Measurements from ENCODE around the gene CALHM6. TPM values are rescaled to one million over a fixed set of nuclear protein-coding genes. Genes with fewer than 3 reads are reported as not detected.

The CALHM6 gene
- total and polyA plus RNA-seq, 10 of the 15 experiments (the other 5 are each of a cell fraction or from before 2014, with no cell fraction given), result 0.15 to 3.4 (median 1.3) TPM

DNA sequence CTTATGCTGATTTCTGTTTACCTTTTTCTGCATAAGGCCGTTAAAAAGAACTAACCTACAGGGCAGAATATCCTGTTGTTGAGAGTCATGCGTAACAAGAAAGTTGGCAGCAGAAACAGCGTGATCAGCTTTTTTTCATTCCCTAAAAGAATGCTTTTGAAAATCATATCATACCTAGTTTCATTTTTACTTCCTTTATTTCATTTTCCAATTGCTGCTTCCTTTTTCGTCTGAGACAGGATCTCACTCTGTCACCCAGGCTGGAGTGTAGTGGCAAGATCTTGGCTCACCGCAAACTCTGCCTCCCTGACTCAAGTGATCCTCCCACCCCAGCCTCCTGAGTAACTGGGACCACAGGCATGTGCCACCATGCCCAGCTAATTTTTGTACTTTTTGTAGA is 4.1 kb downstream of the CALHM6 start:
- intact Hi-C loops (cut with micrococcal nuclease; ENCODE audit: unreplicated experiment), result no loop called here
- Histone ChIP-seq H3K36me3 (ENCODE audit: control insufficient read depth in 2 of 2, insufficient read depth in 2 of 2, low read length in 1 of 2) (no peaks in the 10 kb centered on the region), H3K4me2 (ENCODE audit: control insufficient read depth, insufficient read depth) (peak overlapping the region; percentile 14; the same call in 1 of the 2 replicates), H3K27ac (ENCODE audit: control insufficient read depth, insufficient read depth) (no peak overlapping the region), H3K4me3 (no peak overlapping the region), H2AFZ (ENCODE audit: control insufficient read depth, low read depth, low read length) (no peak overlapping the region), H4K20me1 (ENCODE audit: control insufficient read depth, insufficient read depth) (no peaks in the 10 kb centered on the region), H3K27me3 (replicated peaks in 1 of 2; ENCODE audit: control insufficient read depth in 2 of 2, insufficient read depth in 2 of 2, low read length in 1 of 2) (no peaks in the 10 kb centered on the region; a peak in 2 of 4 replicates), H3K4me1 (ENCODE audit: control insufficient read depth, insufficient read depth, low read length) (peaks cover 17% of the 10 kb centered on the region), H3K9ac (ENCODE audit: control insufficient read depth, insufficient read depth, low read length) (no peak overlapping the region), H3K79me2 (ENCODE audit: control insufficient read depth, insufficient read depth, low read length) (no peaks in the 10 kb centered on the region), H3K9me3 (replicated peaks; ENCODE audit: control insufficient read depth, insufficient read depth, low read length) (no peaks in the 10 kb centered on the region)
- ChIA-PET SMC1A (ENCODE audit: uncharacterized antibody, unreplicated experiment) (interaction anchor here (0.6 kb wide), 1 partner anchor 113 kb away, joined by 3 read pairs; no protein-coding TSS in a partner anchor), CTCF (no interaction called here), RAD21 (ENCODE audit: unreplicated experiment) (no interaction called here), POLR2A (no interaction called here)
- WGBS (ENCODE audit: insufficient coverage, insufficient replicate concordance, low lambda C conversion rate, missing lambda C conversion rate), result 48% methylated on average over 5 of the region's 5 CpGs
- FAIRE-seq, result no peak
- TF ChIP-seq CHD4 (IDR thresholded peaks at IDR 0.05), result no peak
- no peak for TF ChIP-seq RAD51 (IDR thresholded peaks at IDR 0.05)
- TF ChIP-seq SKIL (IDR thresholded peaks at IDR 0.05; ENCODE audit: low read depth, poor library complexity, severe bottlenecking), result no peak
- peak in 1 of 2 experiments; percentile 46; a peak in 1 of 4 replicates for TF ChIP-seq IKZF2 (IDR thresholded peaks at IDR 0.05)
- no peak for TF ChIP-seq ZBED1 (IDR thresholded peaks at IDR 0.05; ENCODE audit: borderline replicate concordance)
- TF ChIP-seq ZNF592 (IDR thresholded peaks at IDR 0.05), result no peak
- TF ChIP-seq EED (IDR thresholded peaks at IDR 0.05; ENCODE audit: low read depth), result no peak
- no peak for TF ChIP-seq KAT2A (conservative IDR thresholded peaks at IDR 0.05; ENCODE audit: control insufficient read depth, low read depth, low read length)
- no peak for TF ChIP-seq SMARCA5 (IDR thresholded peaks at IDR 0.05)
- no peak for TF ChIP-seq EZH2 (IDR thresholded peaks at IDR 0.05; ENCODE audit: borderline replicate concordance, control insufficient read depth, low read depth, low read length)
- TF ChIP-seq PML (IDR thresholded peaks at IDR 0.05; ENCODE audit: low read length), result no peak
- TF ChIP-seq BHLHE40 (IDR thresholded peaks at IDR 0.05; ENCODE audit: borderline replicate concordance in 1 of 2, low read depth in 2 of 2, low read length in 1 of 2), result peak; percentile 12 to 17; a peak in 1 of 4 replicates
- TF ChIP-seq CHD1 (IDR thresholded peaks at IDR 0.05; ENCODE audit: low read depth, low read length), result no peak
- no peak for TF ChIP-seq MYC (IDR thresholded peaks at IDR 0.05; ENCODE audit: insufficient read depth, insufficient read length, insufficient replicate concordance, low read length, severe bottlenecking)
- no peak for TF ChIP-seq ZNF217 (IDR thresholded peaks at IDR 0.05)
- TF ChIP-seq TAF1 (IDR thresholded peaks at IDR 0.05; ENCODE audit: borderline replicate concordance, low read depth, low read length), result no peak
- TF ChIP-seq RELB (IDR thresholded peaks at IDR 0.05; ENCODE audit: low read depth), result no peak
- peak; percentile 40 for TF ChIP-seq IKZF1 (conservative IDR thresholded peaks at IDR 0.05)
- ATAC-seq, result no peak; the same call in 2 of the 3 replicates
- no peak for DNase-seq (ENCODE audit: low read depth, low spot score)
- no TSS peak for BruUV-seq (replicated peaks)
- in situ Hi-C loops (cut with MboI), result no loop called here

Measured in GM12878 (cell line).